ENCODE data around the gene AGMAT. TPM values are rescaled to one million over a fixed set of nuclear protein-coding genes. Genes with fewer than 3 reads are reported as not detected.

AGMAT gene
- total RNA-seq, 8 experiments from 2014 or later = 0.14 to 1.2 (median 0.65) TPM

- H3K4me3 ChIP-seq = no peak overlapping the region
- no peak for ATAC-seq (replicated peaks in 6 of 8)
- H3K27ac ChIP-seq = no peak overlapping the region
- in situ Hi-C loops (cut with MboI; ENCODE audit: low pct_unique_long_range_greater_than_20kb in 2 of 9, low sequenced_read_pairs in 9 of 9, unreplicated experiment in 9 of 9) = no loop called here
- no peaks in the 10 kb centered on the region for H3K4me1 ChIP-seq (replicated peaks in 1 of 2)
Measured at GRCh38 chr1:15571266-15571665, 13.6 kb downstream of the AGMAT start.

GRCh38 chr1:15570861-15571260, 14.0 kb downstream of the AGMAT start:
- no peak for ATAC-seq (replicated peaks in 6 of 8)
- in situ Hi-C loops (cut with MboI; ENCODE audit: low pct_unique_long_range_greater_than_20kb in 2 of 9, low sequenced_read_pairs in 9 of 9, unreplicated experiment in 9 of 9) = no loop called here
- Histone ChIP-seq H3K4me3 (no peak overlapping the region), H3K27ac (no peak overlapping the region), H3K4me1 (replicated peaks in 1 of 2) (no peaks in the 10 kb centered on the region)
- 78 to 100% (median 100%) methylated on average over 1 of the region's 1 CpG; no CpG with 5 or more reads in 3 of the 10 experiments for WGBS, 10 experiments

DNA sequence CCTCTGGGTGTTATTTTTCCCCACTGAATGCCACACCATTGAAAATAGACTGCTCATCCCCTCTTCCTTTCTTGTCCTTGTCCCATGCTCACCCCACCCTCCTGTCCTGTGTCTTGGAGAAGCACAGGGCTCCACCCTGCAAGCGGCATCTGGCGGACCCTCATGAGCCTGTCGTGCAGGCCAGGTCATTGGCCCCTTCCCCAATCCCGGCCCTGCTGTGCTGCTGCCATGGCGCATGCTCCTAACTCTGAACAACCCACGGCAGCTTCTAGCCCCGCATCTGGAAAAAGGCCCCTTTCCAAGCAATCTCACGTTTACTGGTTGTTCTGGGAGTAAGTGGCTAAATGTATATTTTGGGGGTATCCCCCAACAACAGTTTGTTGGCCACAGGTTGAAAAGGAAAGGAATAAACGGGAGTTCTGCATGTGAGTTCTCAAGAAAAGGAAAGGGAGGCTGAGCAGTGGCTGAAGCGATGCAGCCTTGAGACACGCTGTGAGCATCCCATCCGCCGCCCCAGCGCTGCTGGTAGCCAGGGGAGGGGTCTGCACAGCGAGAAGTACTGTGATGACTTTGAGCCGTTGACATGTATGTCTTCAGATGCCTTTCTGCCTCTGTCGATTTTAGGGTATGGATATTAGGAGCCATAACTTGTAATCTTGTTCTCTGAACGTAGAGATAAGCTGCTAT, 16.3 kb downstream of the AGMAT start:
- 63 to 100% (median 90%) methylated on average over 1 to 17 of the region's 18 CpGs; no CpG with 5 or more reads in 1 of the 10 experiments for WGBS, 10 experiments
- in situ Hi-C loops (cut with MboI; ENCODE audit: low pct_unique_long_range_greater_than_20kb in 2 of 9, low sequenced_read_pairs in 9 of 9, unreplicated experiment in 9 of 9) = no loop called here
- Histone ChIP-seq H3K27ac (no peak overlapping the region), H3K4me3 (no peak overlapping the region), H3K4me1 (replicated peaks in 1 of 2) (no peaks in the 10 kb centered on the region)
- ATAC-seq (replicated peaks in 6 of 8) = no peak

DNA sequence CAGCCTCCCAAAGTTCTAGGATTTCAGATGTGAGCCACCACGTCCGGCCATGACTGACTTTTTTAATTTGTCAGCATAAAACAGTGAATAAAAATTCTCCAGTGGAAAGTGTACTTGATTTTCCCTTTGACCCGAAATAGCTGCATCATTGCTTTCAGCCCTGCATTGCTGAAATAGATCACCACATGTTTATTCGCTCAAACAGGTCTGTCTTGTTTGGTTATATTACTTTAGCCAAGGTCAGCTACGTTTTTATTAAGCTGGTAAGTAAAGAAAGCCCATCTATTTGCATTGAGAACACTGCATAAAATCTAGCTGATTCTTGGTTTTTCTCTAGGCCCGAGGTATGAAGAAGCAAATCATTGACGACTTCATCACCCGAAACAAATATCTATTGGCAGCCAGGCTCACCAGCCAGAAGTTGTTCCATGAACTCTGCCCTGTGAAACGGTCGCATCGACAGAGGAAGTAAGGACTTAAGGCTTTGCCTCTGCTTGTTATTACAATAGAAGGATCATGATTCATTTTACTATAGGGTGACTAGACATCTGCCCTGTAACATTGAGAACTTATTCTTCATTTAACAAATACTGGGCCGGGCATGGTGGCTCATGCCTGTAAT, 25.6 kb downstream of the AGMAT start:
- WGBS, 10 experiments = 88 to 95% (median 93%) methylated on average over 4 to 12 of the region's 12 CpGs
- H3K4me1 ChIP-seq (replicated peaks in 1 of 2) = no peaks in the 10 kb centered on the region
- no peak overlapping the region for H3K27ac ChIP-seq
- no peak overlapping the region for H3K4me3 ChIP-seq
- in situ Hi-C loops (cut with MboI; ENCODE audit: low pct_unique_long_range_greater_than_20kb in 2 of 9, low sequenced_read_pairs in 9 of 9, unreplicated experiment in 9 of 9) = no loop called here
- ATAC-seq (replicated peaks in 6 of 8) = no peak

GRCh38 chr1:15558516-15558915, 26.3 kb downstream of the AGMAT start:
- H3K27ac ChIP-seq = no peak overlapping the region
- 80 to 100% (median 91%) methylated on average over 1 to 4 of the region's 4 CpGs for WGBS, 10 experiments
- no peaks in the 10 kb centered on the region for H3K4me1 ChIP-seq (replicated peaks in 1 of 2)
- no peak for ATAC-seq (replicated peaks in 6 of 8)
- no peak overlapping the region for H3K4me3 ChIP-seq
- in situ Hi-C loops (cut with MboI; ENCODE audit: low pct_unique_long_range_greater_than_20kb in 2 of 9, low sequenced_read_pairs in 9 of 9, unreplicated experiment in 9 of 9) = no loop called here

DNA sequence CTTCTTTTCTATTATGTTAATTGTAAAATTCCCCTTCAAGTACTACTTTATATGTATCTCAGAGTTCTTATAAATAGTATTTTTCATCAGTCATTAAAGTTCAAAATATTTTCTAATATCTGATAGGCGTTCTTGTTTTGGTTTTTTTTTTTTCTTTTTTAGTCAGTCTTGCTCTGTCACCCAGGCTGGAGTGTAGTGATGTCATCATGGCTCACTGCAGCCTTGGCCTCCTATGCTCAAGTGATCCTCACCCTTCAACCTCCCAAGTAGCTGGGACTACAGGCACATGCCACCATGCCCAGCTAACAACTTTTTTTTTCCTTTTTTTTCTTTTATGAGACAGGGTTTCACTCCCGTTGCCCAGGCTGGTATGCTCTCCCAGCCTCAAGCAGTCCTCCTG, 27.3 kb downstream of the AGMAT start:
- WGBS, 10 experiments = 87 to 100% (median 97%) methylated on average over 1 to 2 of the region's 2 CpGs
- H3K4me1 ChIP-seq (replicated peaks in 1 of 2) = no peaks in the 10 kb centered on the region
- no peak overlapping the region for H3K27ac ChIP-seq
- no peak overlapping the region for H3K4me3 ChIP-seq
- in situ Hi-C loops (cut with MboI; ENCODE audit: low pct_unique_long_range_greater_than_20kb in 2 of 9, low sequenced_read_pairs in 9 of 9, unreplicated experiment in 9 of 9) = no loop called here
- ATAC-seq (replicated peaks in 6 of 8) = no peak

GRCh38 chr1:15557008-15557407, 27.8 kb downstream of the AGMAT start:
- ATAC-seq (replicated peaks in 6 of 8) = no peak
- Histone ChIP-seq H3K4me3 (no peak overlapping the region), H3K4me1 (replicated peaks in 1 of 2) (no peaks in the 10 kb centered on the region), H3K27ac (no peak overlapping the region)
- WGBS, 10 experiments = 63 to 100% (median 92%) methylated on average over 2 of the region's 2 CpGs
- in situ Hi-C loops (cut with MboI; ENCODE audit: low pct_unique_long_range_greater_than_20kb in 2 of 9, low sequenced_read_pairs in 9 of 9, unreplicated experiment in 9 of 9) = no loop called here

DNA sequence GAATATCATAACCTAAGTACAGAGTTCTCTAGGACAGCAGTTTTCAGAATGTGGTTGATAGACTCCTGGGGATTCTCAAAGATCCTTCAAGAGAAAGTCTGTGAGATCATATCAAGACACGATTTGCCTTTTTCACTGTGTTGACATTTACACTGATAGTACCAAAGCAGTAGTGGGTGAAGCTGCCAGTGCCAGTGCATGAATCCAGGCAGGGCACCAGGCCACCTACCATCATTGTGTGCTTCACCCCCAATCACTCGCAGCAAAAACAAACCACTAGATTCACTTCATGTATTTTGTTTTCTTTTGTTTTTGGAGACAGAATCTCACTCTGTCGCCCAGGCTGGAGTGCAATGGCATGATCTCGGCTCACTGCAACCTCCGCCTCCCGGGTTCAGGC, 34.3 kb downstream of the AGMAT start:
- no peak for ATAC-seq (replicated peaks in 6 of 8)
- no peak overlapping the region for H3K4me3 ChIP-seq
- no peak overlapping the region for H3K27ac ChIP-seq
- no peaks in the 10 kb centered on the region for H3K4me1 ChIP-seq (replicated peaks in 1 of 2)
- in situ Hi-C loops (cut with MboI; ENCODE audit: low pct_unique_long_range_greater_than_20kb in 2 of 9, low sequenced_read_pairs in 9 of 9, unreplicated experiment in 9 of 9) = no loop called here
- WGBS, 10 experiments = 0 to 100% (median 93%) methylated on average over 1 to 6 of the region's 6 CpGs; no CpG with 5 or more reads in 3 of the 10 experiments

DNA sequence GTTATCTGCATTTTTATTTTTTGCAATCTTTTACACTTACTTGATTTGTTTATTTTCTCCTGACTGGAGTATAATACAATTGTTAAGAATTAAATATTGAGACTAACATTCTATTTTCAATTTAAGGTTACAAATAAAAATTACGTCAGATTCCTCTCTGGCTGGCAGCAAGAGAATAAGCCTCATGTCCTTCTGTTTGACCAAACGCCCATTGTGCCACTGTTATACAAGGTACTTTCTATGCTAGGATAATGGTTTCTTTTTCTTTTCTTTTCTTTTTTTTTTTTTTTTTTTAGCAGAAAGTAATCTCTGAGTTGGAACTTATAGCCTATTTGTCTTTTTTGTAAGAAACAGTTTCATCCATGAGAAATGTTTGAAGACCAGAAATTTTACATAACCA, 38.2 kb downstream of the AGMAT start:
- no peak overlapping the region for H3K4me3 ChIP-seq
- ATAC-seq (replicated peaks in 6 of 8) = no peak
- in situ Hi-C loops (cut with MboI; ENCODE audit: low pct_unique_long_range_greater_than_20kb in 2 of 9, low sequenced_read_pairs in 9 of 9, unreplicated experiment in 9 of 9) = no loop called here
- no peaks in the 10 kb centered on the region for H3K4me1 ChIP-seq (replicated peaks in 1 of 2)
- no peak overlapping the region for H3K27ac ChIP-seq
- WGBS, 10 experiments = 69 to 100% (median 93%) methylated on average over 2 of the region's 2 CpGs

- H3K27ac ChIP-seq = no peak overlapping the region
- in situ Hi-C loops (cut with MboI; ENCODE audit: low pct_unique_long_range_greater_than_20kb in 2 of 9, low sequenced_read_pairs in 9 of 9, unreplicated experiment in 9 of 9) = no loop called here
- WGBS, 10 experiments = 0 to 100% (median 88%) methylated on average over 1 to 12 of the region's 12 CpGs
Measured at GRCh38 chr1:15543589-15544568, 41.0 kb downstream of the AGMAT start.

GRCh38 chr1:15543251-15543588, 41.6 kb downstream of the AGMAT start:
- no peak for ATAC-seq (replicated peaks in 6 of 8)
- in situ Hi-C loops (cut with MboI; ENCODE audit: low pct_unique_long_range_greater_than_20kb in 2 of 9, low sequenced_read_pairs in 9 of 9, unreplicated experiment in 9 of 9) = no loop called here
- Histone ChIP-seq H3K4me1 (replicated peaks in 1 of 2) (no peaks in the 10 kb centered on the region), H3K27ac (no peak overlapping the region), H3K4me3 (no peak overlapping the region)
- WGBS, 10 experiments = 78 to 100% (median 96%) methylated on average over 2 to 5 of the region's 5 CpGs; no CpG with 5 or more reads in 2 of the 10 experiments

More at GRCh38 chr1:15543589-15544568, 41.0 kb downstream of the AGMAT start:
- Histone ChIP-seq H3K4me3 (no peak overlapping the region), H3K4me1 (replicated peaks in 1 of 2) (no peaks in the 10 kb centered on the region)
- no peak for ATAC-seq (replicated peaks in 6 of 8)

GRCh38 chr1:15542388-15543250, 42.2 kb downstream of the AGMAT start:
- WGBS, 10 experiments = 77 to 100% (median 96%) methylated on average over 1 to 6 of the region's 7 CpGs; no CpG with 5 or more reads in 2 of the 10 experiments

More at GRCh38 chr1:15542388-15543250, 42.2 kb downstream of the AGMAT start:
- in situ Hi-C loops (cut with MboI; ENCODE audit: low pct_unique_long_range_greater_than_20kb in 2 of 9, low sequenced_read_pairs in 9 of 9, unreplicated experiment in 9 of 9) = no loop called here
- no peaks in the 10 kb centered on the region for H3K4me1 ChIP-seq (replicated peaks in 1 of 2)
- no peak for ATAC-seq (replicated peaks in 6 of 8)
- H3K27ac ChIP-seq = no peak overlapping the region
- no peak overlapping the region for H3K4me3 ChIP-seq
